Inflammatory macrophage treated with lipopolysaccharide for 4 hours (primary cell): ENCODE results near the gene RAI1.

Experiments used
- DNase-seq: peaks from one replicate; pipeline ENCODE4 v3.0.0-alpha.2; 2020

Gene RAI1

GRCh38 chr17:17788967-17789366, 107.7 kb downstream of the RAI1 start:
- DNase-seq: no peak

GRCh38 chr17:17789410-17789809, 108.2 kb downstream of the RAI1 start:
- no peak for DNase-seq

- DNase-seq: no peak
Observed at GRCh38 chr17:17789828-17790636, 108.8 kb downstream of the RAI1 start.

- no peak for DNase-seq
Observed at GRCh38 chr17:17790637-17791464, 109.6 kb downstream of the RAI1 start.

GRCh38 chr17:17792037-17792550, 110.8 kb downstream of the RAI1 start:
- DNase-seq: no peak

- no peak for DNase-seq
Observed at GRCh38 chr17:17792551-17793377, 111.5 kb downstream of the RAI1 start.

- no peak for DNase-seq
Observed at GRCh38 chr17:17793378-17794214, 112.3 kb downstream of the RAI1 start.

DNA sequence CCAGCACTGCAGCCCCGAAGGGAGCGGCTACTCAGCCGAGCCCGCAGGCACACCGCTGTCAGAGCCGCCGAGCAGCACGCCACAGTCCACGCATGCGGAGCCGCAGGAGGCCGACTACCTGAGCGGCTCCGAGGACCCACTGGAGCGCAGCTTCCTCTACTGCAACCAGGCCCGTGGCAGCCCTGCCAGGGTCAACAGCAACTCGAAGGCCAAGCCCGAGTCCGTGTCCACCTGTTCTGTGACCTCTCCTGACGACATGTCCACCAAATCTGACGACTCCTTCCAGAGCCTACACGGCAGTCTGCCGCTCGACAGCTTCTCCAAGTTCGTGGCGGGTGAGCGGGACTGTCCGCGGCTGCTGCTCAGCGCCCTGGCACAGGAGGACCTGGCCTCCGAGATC, 113.1 kb downstream of the RAI1 start:
- no peak for DNase-seq

DNA sequence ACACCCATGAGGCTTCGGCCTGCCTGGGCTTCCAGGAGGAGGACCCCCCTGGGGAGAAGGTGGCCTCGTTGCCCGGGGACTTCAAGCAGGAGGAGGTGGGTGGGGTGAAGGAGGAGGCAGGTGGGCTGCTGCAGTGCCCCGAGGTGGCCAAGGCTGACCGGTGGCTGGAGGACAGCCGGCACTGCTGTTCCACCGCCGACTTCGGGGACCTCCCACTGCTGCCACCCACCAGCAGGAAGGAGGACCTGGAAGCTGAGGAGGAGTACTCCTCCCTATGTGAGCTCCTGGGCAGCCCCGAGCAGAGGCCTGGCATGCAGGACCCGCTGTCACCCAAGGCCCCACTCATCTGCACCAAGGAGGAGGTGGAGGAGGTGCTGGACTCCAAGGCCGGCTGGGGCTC, 114.0 kb downstream of the RAI1 start:
- no peak for DNase-seq

DNA sequence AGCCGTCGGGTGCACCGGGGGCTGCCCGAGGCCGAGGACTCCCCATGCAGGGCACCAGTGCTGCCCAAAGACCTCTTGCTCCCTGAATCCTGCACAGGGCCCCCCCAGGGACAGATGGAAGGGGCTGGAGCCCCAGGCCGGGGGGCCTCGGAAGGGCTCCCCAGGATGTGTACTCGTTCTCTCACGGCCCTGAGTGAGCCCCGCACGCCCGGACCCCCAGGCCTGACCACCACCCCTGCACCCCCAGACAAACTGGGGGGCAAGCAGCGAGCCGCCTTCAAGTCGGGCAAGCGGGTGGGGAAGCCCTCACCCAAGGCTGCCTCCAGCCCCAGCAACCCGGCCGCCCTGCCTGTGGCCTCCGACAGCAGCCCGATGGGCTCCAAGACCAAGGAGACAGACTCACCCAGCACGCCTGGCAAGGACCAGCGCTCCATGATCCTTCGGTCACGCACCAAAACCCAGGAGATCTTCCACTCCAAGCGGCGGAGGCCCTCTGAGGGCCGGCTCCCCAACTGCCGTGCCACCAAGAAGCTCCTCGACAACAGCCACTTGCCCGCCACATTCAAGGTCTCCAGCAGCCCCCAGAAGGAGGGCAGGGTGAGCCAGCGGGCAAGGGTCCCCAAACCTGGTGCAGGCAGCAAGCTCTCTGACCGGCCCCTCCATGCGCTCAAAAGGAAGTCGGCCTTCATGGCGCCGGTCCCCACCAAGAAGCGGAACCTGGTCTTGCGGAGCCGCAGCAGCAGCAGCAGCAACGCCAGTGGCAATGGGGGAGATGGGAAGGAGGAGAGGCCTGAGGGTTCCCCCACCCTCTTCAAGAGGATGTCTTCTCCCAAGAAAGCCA, 114.9 kb downstream of the RAI1 start:
- no peak for DNase-seq

DNA sequence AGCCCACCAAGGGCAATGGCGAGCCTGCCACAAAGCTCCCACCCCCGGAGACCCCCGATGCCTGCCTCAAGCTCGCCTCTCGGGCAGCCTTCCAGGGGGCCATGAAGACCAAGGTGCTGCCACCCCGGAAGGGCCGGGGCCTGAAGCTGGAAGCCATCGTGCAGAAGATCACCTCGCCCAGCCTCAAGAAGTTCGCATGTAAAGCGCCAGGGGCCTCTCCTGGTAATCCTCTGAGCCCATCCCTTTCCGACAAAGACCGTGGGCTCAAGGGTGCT, 115.5 kb downstream of the RAI1 start:
- no peak for DNase-seq

- no peak for DNase-seq
Observed at GRCh38 chr17:17797119-17797809, 116.0 kb downstream of the RAI1 start.

GRCh38 chr17:17798010-17798556, 116.8 kb downstream of the RAI1 start:
- DNase-seq: no peak

DNA sequence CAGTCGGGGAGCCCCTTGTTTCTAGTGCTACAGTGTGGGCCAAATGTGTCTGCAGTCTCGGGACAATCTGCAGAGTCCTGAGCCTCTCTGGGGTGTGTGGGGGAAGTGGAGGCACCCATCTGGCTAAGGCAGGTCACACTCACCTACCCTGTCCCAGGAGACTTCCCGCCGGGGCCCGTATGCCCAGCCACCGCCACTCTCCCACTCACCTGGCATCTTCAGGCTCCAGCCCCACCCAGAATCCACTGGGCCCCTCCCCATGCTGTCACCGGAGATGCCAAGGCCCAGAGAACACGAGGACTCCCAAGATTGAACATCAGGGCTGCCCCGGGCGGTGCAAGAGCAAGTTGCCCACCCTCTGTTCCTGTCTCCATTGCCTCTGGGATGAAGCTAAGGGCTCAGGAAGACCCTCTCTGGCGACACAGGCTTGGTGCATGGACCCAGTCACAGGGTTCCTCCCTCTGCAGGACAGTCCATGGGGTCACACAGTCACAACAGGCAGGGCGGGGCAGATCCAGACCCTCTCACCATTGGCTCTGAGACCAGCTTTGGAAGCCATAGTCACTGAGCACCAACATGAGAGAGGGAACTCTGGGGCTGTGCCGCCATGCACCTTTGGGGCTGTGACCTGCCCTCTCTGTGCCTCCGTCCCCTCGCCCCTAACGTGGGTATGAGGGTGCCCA, 117.5 kb downstream of the RAI1 start:
- no peak for DNase-seq

GRCh38 chr17:17800504-17801021, 119.3 kb downstream of the RAI1 start:
- no peak for DNase-seq

- no peak for DNase-seq
Observed at GRCh38 chr17:17801800-17802481, 120.7 kb downstream of the RAI1 start.

GRCh38 chr17:17804007-17804406, 122.7 kb downstream of the RAI1 start:
- no peak for DNase-seq

GRCh38 chr17:17805575-17805974, 124.3 kb downstream of the RAI1 start:
- no peak for DNase-seq

GRCh38 chr17:17806035-17806434, 124.8 kb downstream of the RAI1 start:
- DNase-seq: no peak
